ENCODE data around the gene TXNIP.
A peak's percentile ranks its signal among the peaks of the same experiment; 100 is the strongest.

The TXNIP gene

GRCh38 chr1:145962157-145963102, 33.9 kb downstream of the TXNIP start:
- no peak for TF ChIP-seq CTCF (IDR thresholded peaks at IDR 0.05; ENCODE audit: low read depth, low read length, missing control alignments)
- in situ Hi-C loops (cut with HindIII; ENCODE audit: low sequenced_read_pairs), result no loop called here
- peak overlapping the region; percentile 58 for H3K4me3 ChIP-seq (ENCODE audit: low read depth, low read length)
- no peak for DNase-seq (ENCODE audit: low read depth)

- no peak for DNase-seq (ENCODE audit: low read depth)
- in situ Hi-C loops (cut with HindIII; ENCODE audit: low sequenced_read_pairs), result no loop called here
- no peak for TF ChIP-seq CTCF (IDR thresholded peaks at IDR 0.05; ENCODE audit: low read depth, low read length, missing control alignments)
- peak overlapping the region; percentile 58 for H3K4me3 ChIP-seq (ENCODE audit: low read depth, low read length)
Measured at GRCh38 chr1:145961425-145962156, 34.8 kb downstream of the TXNIP start.

GRCh38 chr1:145961109-145961424, 35.3 kb downstream of the TXNIP start:
- DNase-seq (ENCODE audit: low read depth), result no peak
- in situ Hi-C loops (cut with HindIII; ENCODE audit: low sequenced_read_pairs), result no loop called here
- TF ChIP-seq CTCF (IDR thresholded peaks at IDR 0.05; ENCODE audit: low read depth, low read length, missing control alignments), result no peak
- peak overlapping the region; percentile 58 for H3K4me3 ChIP-seq (ENCODE audit: low read depth, low read length)

- DNase-seq (ENCODE audit: low read depth), result no peak
- H3K4me3 ChIP-seq (ENCODE audit: low read depth, low read length), result peak overlapping the region; percentile 58
- peak; percentile 12 for TF ChIP-seq CTCF (IDR thresholded peaks at IDR 0.05; ENCODE audit: low read depth, low read length, missing control alignments)
- in situ Hi-C loops (cut with HindIII; ENCODE audit: low sequenced_read_pairs), result no loop called here
Measured at GRCh38 chr1:145960468-145961108, 35.8 kb downstream of the TXNIP start.

GRCh38 chr1:145959957-145960467, 36.4 kb downstream of the TXNIP start:
- in situ Hi-C loops (cut with HindIII; ENCODE audit: low sequenced_read_pairs), result no loop called here
- no peak for DNase-seq (ENCODE audit: low read depth)
- peak overlapping the region; percentile 58 for H3K4me3 ChIP-seq (ENCODE audit: low read depth, low read length)
- no peak for TF ChIP-seq CTCF (IDR thresholded peaks at IDR 0.05; ENCODE audit: low read depth, low read length, missing control alignments)

GRCh38 chr1:145959333-145959732, 37.0 kb downstream of the TXNIP start:
- no peak for TF ChIP-seq CTCF (IDR thresholded peaks at IDR 0.05; ENCODE audit: low read depth, low read length, missing control alignments)
- in situ Hi-C loops (cut with HindIII; ENCODE audit: low sequenced_read_pairs), result no loop called here
- H3K4me3 ChIP-seq (ENCODE audit: low read depth, low read length), result no peak overlapping the region
- DNase-seq (ENCODE audit: low read depth), result no peak

Measured in astrocyte of the cerebellum (primary cell).